T1000 (cell line): ENCODE results near the gene TTI1.
"Not testable (repeated sequence)": the region's sequence is repeated elsewhere in the genome, so short reads cannot be mapped to it uniquely, and the experiment has no call there.

Source experiments
- DNase-seq: peaks from one replicate; lab custom pipeline; 2025; ENCODE audit warnings: mixed read lengths; lab: John Stamatoyannopoulos, UW

Gene TTI1

DNA sequence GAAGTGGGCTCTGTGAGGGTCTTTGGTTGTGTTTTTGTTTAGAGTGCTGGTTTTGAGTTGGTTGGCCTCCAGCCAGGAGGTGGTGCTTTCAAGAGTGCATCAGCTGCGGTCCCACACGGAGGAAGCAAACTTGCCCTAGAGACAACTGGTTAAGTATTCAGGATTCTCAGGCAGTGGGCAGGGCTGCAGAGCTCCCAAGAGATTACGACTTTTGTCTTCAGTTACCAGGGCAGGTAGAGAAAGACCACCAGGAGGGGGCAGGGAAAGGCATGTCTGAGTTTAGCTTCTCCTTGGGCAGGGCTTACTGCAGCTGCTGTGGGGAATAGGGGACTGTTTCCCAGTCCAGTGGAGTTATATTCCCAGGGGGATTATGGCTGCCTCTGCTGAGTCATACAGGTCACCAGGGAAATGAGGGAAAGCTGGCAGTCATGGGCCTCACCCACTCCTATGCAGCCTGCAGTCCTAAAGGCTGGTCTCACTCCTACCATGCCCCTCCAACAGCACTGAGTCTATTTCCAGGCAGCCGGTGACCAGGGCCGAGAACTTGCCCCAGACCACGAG, 64.3 kb downstream of the TTI1 start:
- no peak for DNase-seq

GRCh38 chr20:37963483-37963882, 69.8 kb downstream of the TTI1 start:
- not testable (repeated sequence) for DNase-seq

DNA sequence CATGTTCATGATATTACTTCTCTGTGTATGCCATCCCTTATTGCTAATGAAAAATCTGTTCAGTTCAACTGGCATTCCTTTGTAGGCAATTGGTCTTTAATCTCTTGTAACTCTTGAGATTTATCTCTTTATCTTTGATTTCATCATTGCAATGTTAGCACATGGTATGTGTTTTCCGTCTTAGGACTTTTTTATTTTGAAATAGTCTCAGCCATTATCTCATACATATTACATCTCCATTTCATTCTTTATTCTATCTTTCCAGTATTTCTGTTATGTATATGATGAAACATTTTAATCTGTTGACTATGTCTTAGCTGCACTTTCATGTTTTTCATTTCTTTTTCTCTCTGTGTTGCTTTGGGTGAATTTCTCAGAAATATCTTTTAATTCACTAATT, 72.2 kb downstream of the TTI1 start:
- no peak for DNase-seq

- DNase-seq = no peak
These were observed 74.3 kb downstream of the TTI1 start for GRCh38 chr20:37958856-37959520.

DNA sequence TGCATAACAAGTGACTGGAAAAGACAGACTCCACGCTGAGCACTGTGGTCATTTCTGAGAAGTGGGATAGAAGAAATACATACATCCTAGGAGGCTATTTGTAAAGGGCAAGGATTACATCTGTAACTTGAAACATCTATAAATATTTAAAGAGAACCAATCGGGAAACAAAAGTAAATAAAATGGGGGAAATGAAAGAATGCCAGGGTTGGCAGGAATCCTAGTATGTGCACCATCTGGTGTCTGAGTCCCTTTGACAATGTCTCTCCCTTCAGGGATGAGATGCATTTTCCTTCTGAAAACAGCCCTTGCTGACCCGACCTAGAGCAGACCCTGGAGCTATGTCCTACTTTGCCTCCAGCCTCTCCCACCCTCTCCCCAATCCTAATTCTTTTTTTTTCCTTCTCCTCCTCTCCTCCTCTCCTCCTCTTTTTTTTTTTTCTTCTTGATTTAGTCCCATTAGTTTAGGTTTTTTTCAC, 77.1 kb downstream of the TTI1 start:
- no peak for DNase-seq

- no peak for DNase-seq
These were observed 77.7 kb downstream of the TTI1 start for GRCh38 chr20:37955511-37955910.

DNA sequence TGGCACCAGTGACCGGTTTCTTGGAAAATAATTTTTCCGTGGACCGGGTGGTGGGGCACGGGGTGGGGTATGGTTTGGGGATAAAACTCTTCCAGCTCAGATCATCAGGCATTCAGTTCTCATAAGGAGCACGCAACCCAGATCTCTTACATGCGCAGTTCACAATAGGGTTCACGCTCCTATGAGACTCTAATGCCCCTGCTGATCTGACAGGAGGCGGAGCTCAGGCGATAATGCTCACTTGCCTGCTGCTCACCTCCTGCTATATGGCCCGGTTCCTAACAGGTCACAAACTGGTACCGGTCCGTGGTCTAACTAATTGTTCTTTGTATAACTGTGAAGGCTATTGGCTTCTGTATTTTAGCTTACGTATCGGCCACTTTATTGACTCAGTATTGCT, 78.6 kb downstream of the TTI1 start:
- no peak for DNase-seq

- no peak for DNase-seq
These were observed 79.1 kb downstream of the TTI1 start for GRCh38 chr20:37954190-37954589.

- no peak for DNase-seq
These were observed 84.3 kb downstream of the TTI1 start for GRCh38 chr20:37948956-37949355.

- DNase-seq = no peak
These were observed 85.3 kb downstream of the TTI1 start for GRCh38 chr20:37947943-37948342.

GRCh38 chr20:37946946-37947345, 86.3 kb downstream of the TTI1 start:
- DNase-seq = no peak

DNA sequence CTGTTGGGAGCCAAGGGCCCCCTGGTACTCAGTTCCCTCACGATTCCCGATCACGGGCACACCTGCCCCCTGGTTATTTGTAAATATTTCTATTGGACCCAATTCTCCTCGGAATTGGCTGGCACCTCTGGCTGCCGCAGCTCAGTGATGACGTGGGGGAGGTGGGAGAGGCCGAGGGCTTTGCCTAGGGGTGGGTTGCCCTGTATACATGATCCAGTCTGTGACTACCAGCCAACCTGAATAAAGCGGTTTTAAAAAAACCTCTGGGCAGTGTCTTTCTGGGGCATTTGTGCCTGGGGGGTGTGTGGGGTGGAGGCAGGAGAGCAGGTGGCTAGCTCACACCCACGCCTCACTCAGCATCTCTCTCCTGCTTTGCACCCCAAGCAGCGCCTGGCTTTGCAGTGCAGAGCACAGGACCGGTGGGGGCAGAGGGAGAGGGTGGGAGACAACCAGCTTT, 88.1 kb downstream of the TTI1 start:
- no peak for DNase-seq

- no peak for DNase-seq
These were observed 88.7 kb downstream of the TTI1 start for GRCh38 chr20:37944456-37944981.

DNA sequence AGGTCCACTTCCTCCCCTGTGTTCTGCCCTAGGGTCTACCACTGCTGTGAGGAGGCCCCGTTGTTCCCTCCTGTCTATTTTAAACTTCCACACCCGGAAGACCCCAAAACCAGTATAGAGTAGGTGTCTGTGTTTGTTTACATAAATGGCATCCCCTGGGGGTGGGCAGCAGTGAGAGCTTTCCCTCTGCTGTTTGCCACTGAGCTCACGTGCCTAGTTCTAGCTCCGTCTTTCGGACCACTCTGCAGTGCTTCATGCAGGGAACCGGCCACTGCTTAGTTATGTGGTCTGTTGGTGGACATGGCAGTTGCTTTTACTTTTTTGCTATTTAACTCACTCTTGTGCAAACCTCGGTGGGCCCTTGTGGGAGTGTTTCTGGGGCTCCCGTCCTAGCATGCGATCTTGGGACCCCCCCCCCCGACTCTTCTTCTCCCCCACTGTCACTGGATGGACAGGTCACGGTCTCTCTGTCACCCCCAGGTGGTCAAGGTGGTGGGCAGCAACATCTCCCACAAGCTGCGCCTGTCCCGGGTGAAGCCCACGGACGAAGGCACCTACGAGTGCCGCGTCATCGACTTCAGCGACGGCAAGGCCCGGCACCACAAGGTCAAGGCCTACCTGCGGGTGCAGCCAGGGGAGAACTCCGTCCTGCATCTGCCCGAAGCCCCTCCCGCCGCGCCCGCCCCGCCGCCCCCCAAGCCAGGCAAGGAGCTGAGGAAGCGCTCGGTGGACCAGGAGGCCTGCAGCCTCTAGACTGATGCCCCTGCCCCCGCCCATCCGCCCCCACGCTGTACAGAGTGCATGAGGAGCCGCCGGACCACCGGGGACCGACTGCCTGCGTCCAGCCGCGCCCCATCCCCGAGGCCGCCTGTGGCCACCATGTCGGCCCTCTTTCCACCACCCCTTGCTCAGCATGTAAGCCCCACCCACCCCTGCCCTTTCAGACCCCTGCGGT, 89.5 kb downstream of the TTI1 start:
- DNase-seq = no peak

DNA sequence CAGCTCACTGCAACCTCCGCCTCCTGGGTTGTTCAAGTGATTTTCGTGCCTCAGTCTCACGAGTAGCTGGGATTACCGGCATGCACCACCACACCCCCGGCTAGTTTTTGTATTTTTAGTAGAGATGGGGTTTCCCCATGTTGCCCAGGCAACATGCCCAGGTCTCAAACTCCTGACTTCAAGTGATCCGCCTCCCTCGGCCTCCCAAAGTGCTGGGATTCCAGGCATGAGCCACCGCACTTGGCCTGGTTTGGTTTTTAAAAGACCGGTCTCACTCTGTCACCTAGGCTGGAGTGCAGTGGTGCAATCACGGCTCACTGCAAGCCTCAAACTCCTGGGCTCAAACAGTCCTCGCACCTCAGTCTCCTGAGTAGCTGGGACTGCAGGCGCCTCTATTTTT, 90.2 kb downstream of the TTI1 start:
- no peak for DNase-seq

DNA sequence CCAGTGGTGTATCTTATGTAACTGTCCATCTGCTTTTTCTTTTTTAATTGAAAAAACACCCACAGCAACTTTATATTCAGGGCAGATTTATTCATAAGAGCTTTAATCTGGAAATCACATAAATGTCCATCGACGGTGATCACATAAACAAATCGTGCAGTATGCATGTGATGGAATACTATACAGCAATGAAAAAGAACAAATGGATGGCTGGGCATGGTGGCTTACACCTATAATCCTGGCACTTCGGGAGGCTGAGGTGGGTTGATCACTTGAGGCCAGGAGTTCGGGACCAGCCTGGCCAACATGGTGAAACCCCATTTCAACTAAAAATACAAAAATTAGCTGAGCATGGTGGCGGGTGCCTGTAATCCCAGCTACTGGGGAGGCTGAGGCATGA, 91.3 kb downstream of the TTI1 start:
- no peak for DNase-seq

- no peak for DNase-seq
These were observed 91.9 kb downstream of the TTI1 start for GRCh38 chr20:37941332-37941731.

- no peak for DNase-seq
These were observed 92.4 kb downstream of the TTI1 start for GRCh38 chr20:37940858-37941257.

DNA sequence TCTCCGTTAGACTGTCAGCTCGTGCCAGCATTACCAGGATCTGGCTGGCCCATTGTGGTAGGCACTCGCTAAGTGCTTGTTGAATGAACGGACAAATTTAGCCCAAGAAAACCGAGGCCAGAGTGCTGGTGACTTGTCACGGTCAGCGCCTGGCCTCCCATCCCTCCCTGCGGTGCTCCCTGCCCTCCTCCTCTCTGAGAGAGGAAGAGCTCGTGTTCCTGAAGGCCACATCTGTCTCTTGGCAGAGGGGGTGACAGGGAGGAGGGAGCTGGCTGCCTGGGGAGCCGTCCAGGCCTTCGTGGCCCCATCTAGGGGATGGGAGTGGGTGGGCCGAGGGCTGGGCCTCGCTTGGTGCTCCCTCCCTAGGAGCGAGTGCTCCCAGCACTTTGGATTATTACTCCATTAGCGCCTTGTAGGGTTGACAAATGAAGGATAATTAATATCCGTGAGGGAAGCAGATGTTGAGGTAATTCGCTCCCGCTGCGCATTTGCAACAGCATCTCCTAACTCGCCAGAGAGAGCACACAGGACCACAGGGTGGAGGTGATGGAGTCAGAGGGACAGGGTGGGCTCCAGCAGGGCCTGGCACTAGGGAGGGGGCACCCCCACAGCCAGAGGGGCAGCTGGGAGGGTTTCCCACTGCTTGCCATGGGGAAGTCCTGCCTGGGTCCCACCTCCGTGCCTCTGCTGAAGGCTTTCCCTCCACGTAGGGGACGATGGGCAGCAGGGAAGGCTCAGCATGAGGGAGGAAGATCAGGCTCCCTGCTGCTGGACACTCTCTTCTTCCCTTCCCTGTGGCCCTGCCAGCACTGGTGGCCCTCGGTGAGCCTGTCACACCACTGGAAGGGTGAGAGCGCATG, 93.3 kb downstream of the TTI1 start:
- no peak for DNase-seq

DNA sequence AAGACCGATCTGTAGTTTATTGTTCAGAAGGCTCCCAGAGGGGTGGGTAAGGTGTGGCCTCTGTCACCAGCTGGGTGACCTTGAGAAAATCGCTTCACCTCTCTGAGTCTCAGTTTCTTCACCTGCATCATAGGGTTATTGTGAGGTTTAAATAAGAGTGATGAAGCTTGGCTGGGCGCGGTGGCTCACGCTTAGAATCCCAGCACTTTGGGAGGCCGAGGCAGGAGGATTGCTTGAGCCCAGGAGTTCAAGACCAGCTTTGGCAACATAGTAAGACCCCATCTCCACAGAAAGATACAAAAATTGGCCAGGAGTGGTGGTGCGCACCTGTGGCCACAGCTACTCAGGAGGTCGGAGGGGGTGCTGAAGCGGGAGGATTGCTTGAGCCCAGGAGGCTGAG, 94.3 kb downstream of the TTI1 start:
- no peak for DNase-seq

DNA sequence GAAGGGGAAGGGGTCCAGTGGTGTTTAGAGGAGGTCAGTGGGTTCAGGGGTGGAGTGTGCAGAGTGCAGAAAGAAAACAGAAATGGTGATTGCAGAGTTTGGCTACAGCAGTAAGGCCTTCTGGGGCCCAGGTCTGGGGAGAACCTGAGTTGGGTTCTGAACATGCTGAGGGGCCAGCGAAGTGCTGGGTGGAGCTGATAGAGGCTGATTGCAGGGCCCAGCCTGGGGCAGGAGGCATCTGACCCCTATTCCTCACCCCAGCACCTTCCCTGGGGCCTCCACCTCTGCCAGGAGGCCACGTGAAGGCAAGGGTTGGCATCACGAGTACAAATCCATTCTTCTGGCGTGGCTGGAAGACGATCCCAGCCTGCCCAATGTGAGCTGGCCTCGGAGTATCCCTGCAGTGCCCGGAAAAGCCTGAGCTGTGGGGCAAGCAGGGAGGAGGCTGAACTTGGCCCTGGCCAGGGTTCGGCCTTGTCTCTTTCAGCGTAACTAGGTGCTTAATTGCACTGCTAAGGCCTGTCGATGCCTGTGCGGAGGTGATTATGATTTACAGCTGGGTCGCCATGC, 95.0 kb downstream of the TTI1 start:
- no peak for DNase-seq
